AG09319 (cell line): ENCODE data around the gene SPAG8.

ENCODE experiments used
- DNase-seq: peaks from one replicate; pipeline ENCODE4 v3.0.0-alpha.2; 2010; ENCODE audit warnings: low read depth; ENCODE audit errors: extremely low read depth
- CTCF ChIP-seq: IDR thresholded peaks from 2 replicates; pipeline ENCODE4 v1.5.1; 2011; ENCODE audit warnings: low read depth, mild to moderate bottlenecking, inconsistent platforms, low read length, moderate library complexity

The SPAG8 gene

GRCh38 chr9:35769763-35770162 is 42.3 kb downstream of the SPAG8 start:
- no peak for DNase-seq
- no peak for TF ChIP-seq CTCF

DNA sequence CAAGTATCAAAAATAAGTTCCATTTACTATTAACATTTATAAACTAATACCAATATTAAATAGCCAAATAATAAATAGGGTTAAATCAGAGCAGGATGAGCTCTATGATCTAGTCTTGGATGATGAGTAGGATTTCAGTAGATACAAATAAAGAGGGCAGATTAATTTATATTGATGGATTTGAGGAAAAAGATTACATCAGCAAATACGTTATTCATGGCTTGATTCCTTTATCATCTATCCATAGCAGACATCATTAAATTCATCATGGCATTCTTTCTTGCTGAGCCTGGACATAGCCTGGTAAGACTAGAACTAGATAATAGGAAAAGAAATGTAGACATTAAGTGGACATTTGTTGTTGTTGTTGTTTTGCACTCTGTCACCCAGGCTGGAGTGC is 44.6 kb downstream of the SPAG8 start:
- no peak for TF ChIP-seq CTCF
- DNase-seq, result no peak

- no peak for DNase-seq
- TF ChIP-seq CTCF, result no peak
Observed at GRCh38 chr9:35766997-35767396, 45.1 kb downstream of the SPAG8 start.

DNA sequence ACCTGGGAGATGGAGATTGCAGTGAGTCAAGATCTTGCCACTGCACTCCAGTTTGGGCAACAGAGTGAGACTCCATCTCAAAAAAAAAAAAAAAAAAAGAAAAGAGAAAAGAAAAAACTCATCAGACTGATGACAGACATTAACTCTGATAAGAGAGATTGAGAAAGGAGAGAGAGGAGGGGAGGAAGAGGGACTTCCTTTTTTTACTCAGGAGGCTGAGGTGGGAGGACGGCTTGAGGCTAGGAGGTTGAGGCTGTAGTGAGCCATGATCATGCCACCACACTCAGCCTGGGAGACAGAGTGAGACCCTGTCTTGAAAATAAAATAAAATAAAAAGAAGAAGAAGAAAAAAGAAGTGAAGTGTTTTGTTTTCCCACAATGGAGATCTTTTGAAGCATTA is 48.3 kb downstream of the SPAG8 start:
- no peak for DNase-seq
- no peak for TF ChIP-seq CTCF

DNA sequence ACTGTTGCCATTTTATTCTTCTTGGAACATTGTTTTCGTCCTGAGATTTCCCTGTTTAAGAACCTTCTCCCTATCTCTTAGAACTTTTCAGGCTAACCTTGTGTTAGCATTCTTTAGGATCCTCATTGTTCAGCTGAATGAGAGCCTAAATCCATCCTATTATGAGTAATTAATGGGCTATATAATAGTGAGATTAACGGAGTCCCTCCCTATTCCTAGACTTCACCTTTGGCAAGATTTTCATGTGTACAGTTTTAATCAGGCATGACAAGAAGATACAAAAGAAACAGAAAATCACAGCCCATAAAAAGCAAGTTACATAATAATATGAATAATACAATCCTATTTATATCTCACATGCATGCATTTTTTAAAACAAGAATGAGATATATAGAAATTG is 48.9 kb downstream of the SPAG8 start:
- no peak for TF ChIP-seq CTCF
- DNase-seq, result no peak

DNA sequence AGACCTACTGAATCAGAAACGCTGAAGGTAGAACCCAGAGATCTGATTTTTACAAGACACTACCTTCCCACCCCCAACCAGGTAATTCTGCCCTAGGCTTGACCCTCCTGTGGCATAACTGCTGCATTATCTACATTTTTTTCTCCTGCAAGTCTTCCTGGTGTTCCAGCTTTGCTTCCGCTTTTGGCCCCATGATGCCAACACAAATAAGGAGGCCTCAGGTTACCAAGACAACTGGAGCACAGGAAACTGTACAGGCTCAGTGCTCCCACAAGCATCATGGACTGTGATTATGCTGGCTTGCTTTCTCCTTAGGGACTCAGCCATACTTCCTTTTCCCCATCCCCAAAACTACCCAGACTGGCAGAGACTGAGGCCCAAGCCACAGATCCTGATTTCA is 51.4 kb downstream of the SPAG8 start:
- no peak for DNase-seq
- TF ChIP-seq CTCF, result no peak

DNA sequence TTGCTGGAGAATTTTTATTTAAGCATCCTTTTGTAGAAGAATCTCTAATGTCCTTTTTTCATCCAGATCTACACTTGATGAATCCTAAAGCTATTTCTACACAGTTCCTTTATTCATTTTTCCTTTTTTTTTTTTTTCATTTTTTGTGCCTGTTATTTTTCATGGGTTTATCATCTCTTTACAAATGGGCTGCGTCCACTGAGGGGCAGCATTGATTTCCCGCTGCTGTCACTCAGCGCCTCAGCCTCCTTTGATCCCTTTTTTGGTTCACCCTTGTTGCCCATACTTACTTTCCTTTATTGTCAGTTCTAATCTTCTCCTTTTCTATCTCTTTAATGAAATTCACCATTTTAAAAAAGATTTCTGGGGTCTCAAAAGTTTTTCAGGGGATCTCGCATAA is 52.3 kb downstream of the SPAG8 start:
- DNase-seq, result no peak
- no peak for TF ChIP-seq CTCF
